Activated CD4-positive, alpha-beta T cell treated with anti-CD3 and anti-CD28 coated beads, Interleukin-2, amount 50 U/mL, for 4 hours (primary cell): ENCODE results near the gene NKTR.
"Not testable (repeated sequence)": the region's sequence is repeated elsewhere in the genome, so short reads cannot be mapped to it uniquely, and the experiment has no call there.

Source experiments
- DNase-seq, 2 experiments: peaks; one replicate each; pipeline ENCODE4 v3.0.0-alpha.2; 2020

The NKTR gene

GRCh38 chr3:42597098-42597497, 3.4 kb upstream of the NKTR start:
- not testable (repeated sequence) for DNase-seq

- DNase-seq, result no peak
Measured at GRCh38 chr3:42600958-42601675, 631 bp downstream of the NKTR start.

- DNase-seq, result no peak
Measured at GRCh38 chr3:42601896-42602581, 1.6 kb downstream of the NKTR start.

- DNase-seq, result no peak
Measured at GRCh38 chr3:42602961-42603360, 2.5 kb downstream of the NKTR start.

- no peak for DNase-seq
Measured at GRCh38 chr3:42605546-42606173, 5.2 kb downstream of the NKTR start.

- no peak for DNase-seq
Measured at GRCh38 chr3:42608581-42608980, 8.1 kb downstream of the NKTR start.

GRCh38 chr3:42610976-42611375, 10.5 kb downstream of the NKTR start:
- DNase-seq, result no peak

- DNase-seq, result no peak
Measured at GRCh38 chr3:42612217-42612616, 11.7 kb downstream of the NKTR start.

- DNase-seq, result no peak
Measured at GRCh38 chr3:42612928-42613327, 12.4 kb downstream of the NKTR start.

GRCh38 chr3:42613462-42613861, 13.0 kb downstream of the NKTR start:
- no peak for DNase-seq

- no peak for DNase-seq
Measured at GRCh38 chr3:42631620-42632019, 31.1 kb downstream of the NKTR start.

GRCh38 chr3:42632146-42632545, 31.7 kb downstream of the NKTR start:
- no peak for DNase-seq

GRCh38 chr3:42633544-42633943, 33.1 kb downstream of the NKTR start:
- no peak for DNase-seq

GRCh38 chr3:42635111-42635510, 34.6 kb downstream of the NKTR start:
- DNase-seq, result no peak

- DNase-seq, result no peak
Measured at GRCh38 chr3:42637001-42637400, 36.5 kb downstream of the NKTR start.

- peak in 1 of 2 experiments; percentile 20 for DNase-seq
Measured at GRCh38 chr3:42638339-42638842, 37.9 kb downstream of the NKTR start.

GRCh38 chr3:42639192-42639591, 38.7 kb downstream of the NKTR start:
- DNase-seq, result no peak

- no peak for DNase-seq
Measured at GRCh38 chr3:42640129-42640528, 39.6 kb downstream of the NKTR start.

- no peak for DNase-seq
Measured at GRCh38 chr3:42640771-42641370, 40.4 kb downstream of the NKTR start.

GRCh38 chr3:42647821-42648459, 47.5 kb downstream of the NKTR start:
- no peak for DNase-seq

- no peak for DNase-seq
Measured at GRCh38 chr3:42649006-42649405, 48.5 kb downstream of the NKTR start.

GRCh38 chr3:42649783-42650182, 49.3 kb downstream of the NKTR start:
- DNase-seq, result no peak
